Activated T-cell treated with anti-CD3 and anti-CD28 coated beads, Interleukin-2, amount 50 U/mL, for 48 hours (primary cell): ENCODE measurements around the gene PIP5K1B.
"Not testable (repeated sequence)": the region's sequence is repeated elsewhere in the genome, so short reads cannot be mapped to it uniquely, and the experiment has no call there.

Experiments
- DNase-seq, 2 experiments: peaks; one replicate each; pipeline ENCODE4 v3.0.0-alpha.2; 2020

Gene PIP5K1B

DNA sequence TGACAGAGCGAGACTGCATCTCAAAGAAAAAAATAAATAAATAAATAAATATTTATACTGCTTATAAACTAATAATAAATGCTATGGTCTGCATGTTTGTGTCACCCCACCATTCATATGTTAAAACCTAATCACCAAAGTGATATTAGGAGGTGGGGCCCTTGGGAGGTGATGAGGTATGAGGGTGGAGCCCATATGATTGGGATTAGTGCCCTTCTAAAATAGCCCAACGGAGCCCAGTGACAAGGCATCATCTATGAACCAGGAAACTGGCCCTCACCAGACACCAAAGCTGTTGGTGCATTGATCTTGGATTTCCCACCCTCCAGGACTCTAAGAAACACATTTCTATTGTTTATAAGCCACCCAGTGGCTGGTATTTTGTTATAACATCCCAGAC is 335.6 kb downstream of the PIP5K1B start:
- no peak for DNase-seq

DNA sequence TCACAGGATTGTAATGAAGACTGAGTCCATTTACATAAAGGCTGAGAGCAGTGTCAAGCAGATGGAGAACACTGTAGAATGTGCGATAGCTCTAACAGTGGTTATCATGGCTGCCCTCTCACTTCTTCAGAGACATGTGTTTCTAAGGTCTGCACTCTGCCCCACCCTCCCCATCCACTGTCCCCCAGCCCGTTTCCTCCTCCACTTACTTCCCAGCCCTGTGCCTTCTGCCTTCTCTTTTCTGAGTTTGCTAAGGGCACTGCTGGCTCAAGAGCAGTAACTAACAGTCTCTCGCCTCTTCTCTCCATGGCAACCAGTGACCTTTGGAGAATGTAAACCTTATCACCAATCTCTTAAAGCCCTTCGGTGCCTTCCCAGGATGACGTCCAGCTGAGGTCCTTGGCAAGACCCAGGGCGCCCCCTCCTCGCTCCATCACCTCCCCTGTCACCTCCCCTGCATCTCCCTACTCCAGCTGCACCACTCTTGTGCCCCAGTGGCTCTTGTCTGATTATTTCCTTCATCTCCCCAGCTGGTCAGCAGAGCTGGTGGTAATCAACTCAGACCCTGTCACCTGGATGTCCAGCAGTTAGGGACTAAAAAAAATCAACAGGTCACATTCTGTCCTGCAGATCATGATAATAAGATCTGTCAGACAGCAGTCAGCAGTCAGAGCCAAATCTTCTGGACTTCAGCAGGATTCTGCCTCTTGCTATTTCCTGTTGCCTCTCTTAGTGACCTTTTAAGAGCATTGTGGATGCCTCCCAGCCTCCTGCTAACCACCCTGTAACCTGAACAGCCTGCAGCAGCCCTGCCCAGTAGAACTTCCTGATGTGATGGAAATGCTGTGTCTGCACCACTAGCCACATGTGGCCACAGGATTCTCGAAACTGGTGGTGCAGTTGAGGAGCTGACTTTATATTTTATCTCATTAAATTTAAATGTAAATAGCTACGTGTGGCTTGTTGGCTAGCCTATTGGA is 339.5 kb downstream of the PIP5K1B start:
- no peak for DNase-seq

DNA sequence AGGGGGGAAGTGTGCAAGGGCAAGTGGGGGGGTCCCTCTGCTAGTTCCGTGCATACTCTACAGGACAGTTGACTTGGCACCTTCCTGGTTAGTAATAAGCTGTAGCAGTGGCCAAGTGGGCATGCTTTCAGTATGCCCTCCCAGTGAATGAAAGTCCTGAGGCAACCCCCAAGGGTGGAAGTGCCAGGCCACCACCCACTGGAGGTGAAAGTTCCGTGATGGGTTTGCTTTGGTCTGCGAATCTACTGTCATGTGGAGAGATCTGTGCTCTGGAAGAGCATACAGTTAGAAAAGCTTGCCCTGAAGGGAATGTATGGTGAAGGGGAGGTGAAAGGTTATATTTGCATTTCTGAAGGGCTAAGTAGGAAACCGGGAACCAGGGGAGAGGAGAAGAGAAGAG is 340.8 kb downstream of the PIP5K1B start:
- DNase-seq: no peak

DNA sequence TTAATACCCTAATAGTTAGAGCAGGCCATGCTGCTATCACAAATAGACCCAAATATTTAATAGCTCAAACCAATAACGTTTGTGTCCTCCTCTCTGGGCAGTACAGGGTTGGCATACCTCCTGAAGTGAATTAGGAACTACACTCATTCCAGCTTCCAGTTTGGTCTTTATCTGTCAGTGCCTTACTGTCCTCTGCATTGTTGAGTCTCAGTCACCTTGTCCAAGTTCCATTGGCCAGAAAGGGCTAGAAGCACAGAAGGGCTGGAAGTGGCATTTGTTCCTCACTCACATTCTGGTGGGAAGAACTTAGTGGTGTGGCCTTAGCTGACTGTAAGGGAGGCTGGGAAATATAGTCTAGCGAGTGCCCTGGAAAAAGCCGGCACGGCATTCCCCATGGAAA is 341.7 kb downstream of the PIP5K1B start:
- DNase-seq: no peak

DNA sequence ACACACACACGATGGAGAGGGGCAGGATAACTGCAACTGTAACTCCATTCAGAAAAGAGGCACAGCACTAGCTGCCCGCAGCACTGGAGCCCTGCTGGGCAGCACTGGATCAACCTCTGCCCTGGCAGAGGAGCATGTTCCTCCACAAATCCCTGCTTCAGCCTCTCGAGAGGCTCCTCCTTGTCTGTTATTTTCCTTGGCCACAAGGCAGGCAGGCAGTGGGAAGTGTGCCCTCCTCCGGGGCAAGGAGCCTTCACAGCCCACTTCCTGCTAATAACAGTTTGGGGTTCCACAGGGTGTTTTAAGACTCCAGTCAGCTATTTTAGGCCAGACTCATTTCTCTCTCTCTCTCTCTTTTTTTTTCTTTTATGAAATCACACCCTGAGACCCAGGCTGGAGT is 342.3 kb downstream of the PIP5K1B start:
- no peak for DNase-seq

DNA sequence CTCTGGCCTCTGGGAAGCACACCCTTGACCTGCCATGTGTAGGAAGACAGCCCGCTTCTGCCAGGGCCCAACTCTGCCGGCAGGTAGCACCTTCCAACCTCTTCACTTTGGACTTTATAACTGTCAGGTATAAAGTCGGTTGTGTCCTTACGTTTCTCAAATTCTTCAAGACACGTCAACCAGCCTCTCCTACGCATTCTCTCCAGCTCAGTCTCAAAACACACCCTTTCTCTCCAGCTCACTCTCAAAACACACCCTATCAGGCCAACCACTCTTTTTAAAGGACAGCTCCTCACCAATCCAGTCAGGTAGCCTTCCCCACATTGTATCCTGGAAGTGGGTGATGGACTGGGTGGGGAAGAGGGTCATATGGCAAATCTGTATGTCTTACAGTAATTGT is 344.1 kb downstream of the PIP5K1B start:
- no peak for DNase-seq

DNA sequence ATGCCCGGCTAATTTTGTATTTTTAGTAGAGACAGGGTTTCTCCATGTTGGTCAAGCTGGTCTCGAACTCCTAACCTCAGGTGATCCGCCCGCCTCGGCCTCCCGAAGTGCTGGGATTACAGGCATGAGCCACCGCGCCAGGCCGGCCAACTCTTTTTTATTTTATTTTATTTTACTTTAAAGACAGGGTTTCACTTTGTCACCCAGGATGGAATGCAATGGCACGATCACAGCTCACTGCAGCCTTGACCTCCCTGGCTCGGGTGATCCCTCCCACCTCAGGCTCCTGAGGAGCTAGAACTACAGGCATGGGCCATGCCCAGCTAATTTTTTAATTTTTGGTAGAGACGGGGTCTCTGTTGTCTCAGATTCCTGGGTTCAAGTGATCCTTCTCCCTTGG is 345.9 kb downstream of the PIP5K1B start:
- DNase-seq: not testable (repeated sequence)

DNA sequence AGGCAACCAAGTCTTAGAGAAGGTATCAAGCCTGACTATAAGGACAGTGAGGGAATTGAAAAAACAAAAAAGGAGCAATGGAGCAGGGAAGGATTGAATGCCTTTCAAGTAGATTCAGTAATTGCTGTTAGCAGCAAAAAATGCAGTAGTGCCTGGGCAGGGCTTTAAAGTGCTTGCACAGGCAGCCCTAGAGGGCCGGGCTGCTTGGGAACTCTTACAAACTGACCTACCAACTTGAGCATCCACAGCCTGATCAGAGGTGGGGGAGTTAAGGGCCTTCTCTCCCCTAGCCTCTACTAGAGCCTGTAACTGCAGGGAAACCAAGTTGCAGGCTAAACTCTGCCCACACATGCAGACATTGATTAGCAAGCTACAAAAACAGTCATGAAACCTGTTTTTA is 349.9 kb downstream of the PIP5K1B start:
- no peak for DNase-seq

DNA sequence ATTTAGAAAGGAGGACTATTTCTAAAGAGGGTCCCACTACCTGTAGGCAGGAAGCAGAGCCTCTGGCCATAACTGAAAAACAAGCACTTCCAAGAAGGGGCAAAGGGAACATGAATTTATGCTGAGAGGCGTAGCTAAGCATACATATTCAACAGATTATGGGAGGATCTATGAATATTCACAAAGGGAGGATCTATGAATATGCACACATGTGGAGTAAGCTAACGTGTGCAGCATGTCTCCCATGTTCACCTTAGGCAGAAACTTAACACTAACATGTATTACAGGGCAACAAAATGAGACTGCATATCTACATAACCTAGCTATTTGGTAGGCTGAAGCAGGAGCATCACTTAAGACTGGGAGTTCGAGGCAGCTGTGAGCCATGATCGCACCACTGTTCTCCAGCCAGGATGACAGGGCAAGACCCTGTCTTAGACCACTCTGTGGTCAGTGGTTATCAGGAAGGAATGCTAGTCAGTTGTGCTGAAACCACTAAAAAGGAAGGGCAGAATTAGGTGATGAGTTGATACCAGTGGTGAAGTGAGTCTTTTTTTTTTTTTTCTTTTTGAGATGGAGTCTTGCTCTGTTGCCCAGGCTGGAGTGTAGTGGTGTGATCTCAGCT is 351.3 kb downstream of the PIP5K1B start:
- no peak for DNase-seq

DNA sequence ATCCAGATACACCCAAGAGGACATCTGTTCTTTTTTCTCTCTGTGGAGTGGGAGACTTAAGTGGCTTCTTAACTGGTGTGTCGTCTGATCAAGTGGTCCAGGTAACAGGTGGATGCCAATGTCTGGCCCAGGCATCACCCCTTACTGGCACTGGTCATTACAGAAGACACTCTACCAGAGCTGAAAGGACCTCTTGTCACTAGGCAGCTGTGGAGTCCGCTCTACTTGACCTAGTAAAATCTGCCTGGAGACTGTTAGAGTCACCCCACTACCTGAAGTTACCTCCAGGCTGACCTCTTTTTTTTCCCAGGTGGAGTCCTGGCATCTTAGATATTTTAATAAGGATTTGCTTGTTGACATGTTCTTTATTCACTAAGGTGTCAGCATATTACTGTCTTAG is 353.1 kb downstream of the PIP5K1B start:
- DNase-seq: no peak
